MCF 10A (cell line): Measurements from ENCODE around the gene PLA2G2E. TPM values are rescaled to one million over a fixed set of nuclear protein-coding genes. Genes with fewer than 3 reads are reported as not detected.

Experiments
- Bru-seq: library from RNA; stranded (reverse); fragments of 400-500 nt; gene quantifications from one replicate; lab custom pipeline; 2021; lab: Mats Ljungman, UMichigan
- BruChase-seq, 2 experiments: library from RNA; stranded (reverse); fragments of 400-500 nt; gene quantifications; one replicate each; lab custom pipeline; 2021; lab: Mats Ljungman, UMichigan
- BruUV-seq: library from RNA; stranded (reverse); fragments of 400-500 nt; replicated peaks from 2 replicates; lab custom pipeline; 2021; lab: Mats Ljungman, UMichigan
- CTCF ChIA-PET: fragments of 300-600 bp; sonication (Branson Sonifier 250); formaldehyde crosslinking; extraction: SDS; loops from one replicate; lab custom pipeline; 2021; ENCODE audit warnings: antibody characterized with exemption, inconsistent platforms; lab: Yijun Ruan, JAX
- POLR2A ChIA-PET: fragments of 300-600, 350-650 bp; sonication (Branson Sonifier 250); formaldehyde crosslinking; extraction: SDS; loops from one replicate; lab custom pipeline; 2020; ENCODE audit warnings: antibody characterized with exemption, inconsistent platforms; lab: Yijun Ruan, JAX
- DNase-seq: peaks from one replicate; pipeline ENCODE4 v3.0.0-alpha.2; 2018; ENCODE audit not compliant: unreplicated experiment
- H3K27ac Mint-ChIP-seq: one replicate; pipeline ENCODE4 v1.8.0; 2022; ENCODE audit warnings: mild to moderate bottlenecking, low read depth, mixed read lengths; ENCODE audit not compliant: unreplicated experiment
- H3K27me3 Mint-ChIP-seq: one replicate; pipeline ENCODE4 v1.8.0; 2022; ENCODE audit warnings: mixed read lengths; ENCODE audit not compliant: insufficient read depth, unreplicated experiment
- H3K36me3 Mint-ChIP-seq: one replicate; pipeline ENCODE4 v1.8.0; 2022; ENCODE audit warnings: mild to moderate bottlenecking, moderate library complexity, mixed read lengths; ENCODE audit not compliant: insufficient read depth, unreplicated experiment
- H3K4me1 Mint-ChIP-seq: one replicate; pipeline ENCODE4 v1.8.0; 2022; ENCODE audit warnings: mixed read lengths; ENCODE audit not compliant: insufficient read depth, unreplicated experiment
- H3K4me3 Mint-ChIP-seq: one replicate; pipeline ENCODE4 v1.8.0; 2022; ENCODE audit warnings: mild to moderate bottlenecking, moderate library complexity, mixed read lengths; ENCODE audit not compliant: unreplicated experiment
- H3K9me3 Mint-ChIP-seq: one replicate; pipeline ENCODE4 v1.8.0; 2022; ENCODE audit warnings: mixed read lengths; ENCODE audit not compliant: unreplicated experiment
- CTCF ChIP-seq: fragments of 200-600 bp; IDR thresholded peaks from one replicate; pipeline ENCODE4 v1.8.0; 2022; ENCODE audit warnings: antibody characterized with exemption, mild to moderate bottlenecking; ENCODE audit not compliant: unreplicated experiment
- intact Hi-C: fragments of 100-400 bp; cut with micrococcal nuclease; formaldehyde crosslinking; loops from 2 replicates; pipeline ENCODE4 v1.14.1; 2022
- long read RNA-seq: library from polyadenylated mRNA; stranded (forward); transcript quantifications from one replicate; pipeline ENCODE4 v2.0.0, GENCODE V29; 2022
- total RNA-seq: library from RNA; stranded (reverse); gene quantifications from 2 replicates; pipeline ENCODE4 v1.2.3, GENCODE V29; 2022

Gene PLA2G2E
- total RNA-seq, result not detected in 2 replicates
- Bru-seq, nascent RNA, result not detected
- not detected for BruChase-seq, experiment 1, labeled RNA remaining after a 6-hour chase
- not detected for BruChase-seq, experiment 2, labeled RNA remaining after a 2-hour chase
- long read RNA-seq, result 0 reads

DNA sequence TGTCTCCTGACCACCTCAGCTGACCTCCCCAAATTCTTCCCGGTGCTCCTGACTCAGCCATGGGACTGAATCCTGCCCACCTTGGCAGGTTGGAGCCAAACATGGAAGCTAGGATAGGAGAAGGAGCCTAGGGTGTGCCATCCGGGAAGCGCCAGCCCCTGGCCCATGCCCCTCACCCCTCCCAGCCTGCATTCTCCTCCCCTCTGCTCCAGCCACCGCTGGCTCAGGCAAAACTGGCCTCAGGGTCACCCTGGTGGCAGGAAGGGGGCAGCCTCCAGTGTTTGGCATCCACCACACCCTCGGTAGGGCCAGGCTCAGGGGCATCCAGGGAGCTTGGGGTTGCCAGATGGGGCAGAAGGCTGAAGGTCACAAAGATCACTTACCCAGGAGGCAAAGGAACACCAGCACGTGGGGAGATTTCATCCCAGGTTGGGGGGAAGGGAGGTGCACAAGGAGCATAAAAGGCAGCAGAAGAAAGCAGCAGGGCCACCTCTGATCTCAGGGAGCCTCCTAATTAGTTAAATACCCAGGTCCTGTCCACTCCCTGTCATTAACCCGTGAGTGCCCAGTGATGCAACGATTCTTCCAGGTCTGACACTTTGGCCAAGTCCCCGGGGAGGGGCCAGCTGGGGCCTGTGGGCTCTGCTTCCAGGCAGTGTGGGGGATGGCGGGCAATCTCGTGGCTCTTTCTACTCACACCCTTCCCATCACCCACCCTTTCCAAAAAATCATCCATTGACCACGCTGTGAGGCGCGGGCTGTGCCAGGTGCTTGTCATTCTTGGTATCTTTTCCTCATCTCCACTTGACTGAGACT is at the start of gene PLA2G2E:
PLA2G2E (minus strand) TSS at position 481 of the 816 bp plus-strand sequence; CDS start at position 423, 58 bp downstream.
- BruUV-seq, result no TSS peak
- no peak within 1 kb of the TSS for H3K4me3 Mint-ChIP-seq
- ChIA-PET CTCF (interaction anchor here (0.6 kb wide), 1 partner anchor 453 kb away, joined by 4 read pairs; no protein-coding TSS in a partner anchor), POLR2A (no interaction called here)
- H3K9me3 Mint-ChIP-seq, result no peaks in the 10 kb centered on the region
- no peak for TF ChIP-seq CTCF
- H3K27ac Mint-ChIP-seq, result no peak within 1 kb of the TSS
- DNase-seq, result no peak
- H3K27me3 Mint-ChIP-seq, result no peaks in the 10 kb centered on the region
- intact Hi-C loops, result no loop called here
- H3K4me1 Mint-ChIP-seq, result peaks cover 16% of the 10 kb centered on the region
- no peaks in the 10 kb centered on the region for H3K36me3 Mint-ChIP-seq

GRCh38 chr1:19971664-19972063 is 48.2 kb upstream of the PLA2G2E start:
- POLR2A ChIA-PET, result no interaction called here
- Mint-ChIP-seq H3K9me3 (no peaks in the 10 kb centered on the region), H3K27ac (no peak overlapping the region), H3K36me3 (no peaks in the 10 kb centered on the region), H3K4me1 (peaks cover 6% of the 10 kb centered on the region), H3K4me3 (no peak overlapping the region), H3K27me3 (peaks cover 33% of the 10 kb centered on the region)
- no peak for DNase-seq
- CTCF ChIA-PET, result interaction anchor here (0.7 kb wide), 1 partner anchor 24 kb away, joined by 6 read pairs; no protein-coding TSS in a partner anchor
- intact Hi-C loops, result loop anchor here (10.0 kb wide), 1 partner anchor 133 kb away; no protein-coding TSS in a partner anchor
- no peak for TF ChIP-seq CTCF
- no TSS peak for BruUV-seq

GRCh38 chr1:19969898-19970660 is 46.7 kb upstream of the PLA2G2E start:
- peak; percentile 5 for DNase-seq
- BruUV-seq, result no TSS peak
- Mint-ChIP-seq H3K36me3 (no peaks in the 10 kb centered on the region), H3K4me3 (no peak overlapping the region), H3K4me1 (peaks cover 6% of the 10 kb centered on the region), H3K9me3 (no peaks in the 10 kb centered on the region), H3K27me3 (peaks cover 39% of the 10 kb centered on the region), H3K27ac (no peak overlapping the region)
- CTCF ChIA-PET, result interaction anchor here (1.0 to 1.5 kb wide), 2 partner anchors 52 to 182 kb away, joined by 3 read pairs; no protein-coding TSS in a partner anchor
- POLR2A ChIA-PET, result no interaction called here
- no peak for TF ChIP-seq CTCF
- intact Hi-C loops, result loop anchor here (10.0 kb wide), 1 partner anchor 135 kb away; no protein-coding TSS in a partner anchor
